CD4-positive, alpha-beta T cell treated with Interleukin-17A for 1 hour (primary cell): Measurements from ENCODE around the gene CAPS.
"Not testable (repeated sequence)": the region's sequence is repeated elsewhere in the genome, so short reads cannot be mapped to it uniquely, and the experiment has no call there.

Source experiments
- DNase-seq: peaks from one replicate; pipeline ENCODE4 v3.0.0-alpha.2; 2020

Gene CAPS

GRCh38 chr19:5959260-5960004, 45.4 kb downstream of the CAPS start:
- no peak for DNase-seq

DNA sequence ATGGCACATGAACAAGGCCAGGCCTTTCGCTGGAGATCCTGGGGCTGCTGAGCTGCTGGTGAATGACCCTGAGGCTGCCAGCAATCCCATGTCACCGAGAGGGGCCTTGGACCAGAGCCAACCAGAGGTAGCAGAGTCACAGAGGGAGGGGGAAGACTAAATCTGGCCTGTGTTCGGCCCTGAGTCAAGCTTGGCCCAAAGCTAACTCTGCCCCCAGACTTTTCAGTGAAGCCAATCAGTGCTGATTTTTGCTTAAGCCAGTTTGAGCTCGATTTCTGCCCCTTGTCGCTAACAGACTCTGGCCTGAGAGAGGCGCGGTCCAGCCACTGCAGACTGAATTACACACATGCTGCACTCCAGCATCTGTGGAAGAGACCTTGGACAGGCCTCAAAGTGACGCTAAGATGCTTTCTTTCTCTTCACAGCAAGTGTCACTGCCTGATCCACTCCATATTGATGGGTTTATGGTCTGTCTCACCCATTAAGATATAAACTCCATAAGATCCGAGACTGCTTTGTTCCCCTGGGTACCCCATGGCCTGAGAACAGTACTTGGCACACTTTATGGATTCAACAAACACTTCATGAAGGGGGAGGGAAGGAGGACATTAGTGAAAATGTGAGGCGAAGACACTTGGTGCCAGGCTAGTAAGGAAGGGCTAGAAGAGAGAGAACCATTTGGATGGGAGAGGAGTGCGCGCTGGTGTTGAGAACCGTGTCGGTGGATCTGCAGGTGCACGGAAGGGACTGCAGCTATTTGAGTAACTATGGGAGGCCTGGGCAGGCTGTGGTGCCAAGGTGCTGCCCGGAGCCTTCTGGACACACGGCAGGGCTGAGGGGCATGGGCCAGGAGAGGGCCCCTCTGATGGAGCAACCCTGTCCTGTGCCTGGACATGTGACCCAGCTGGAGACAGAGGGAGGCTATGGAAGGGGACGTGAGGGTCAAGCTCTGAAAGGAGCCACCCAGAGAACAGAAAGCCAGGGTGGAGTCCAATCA, 46.2 kb downstream of the CAPS start:
- DNase-seq = no peak

GRCh38 chr19:5961641-5961968, 47.6 kb downstream of the CAPS start:
- not testable (repeated sequence) for DNase-seq

DNA sequence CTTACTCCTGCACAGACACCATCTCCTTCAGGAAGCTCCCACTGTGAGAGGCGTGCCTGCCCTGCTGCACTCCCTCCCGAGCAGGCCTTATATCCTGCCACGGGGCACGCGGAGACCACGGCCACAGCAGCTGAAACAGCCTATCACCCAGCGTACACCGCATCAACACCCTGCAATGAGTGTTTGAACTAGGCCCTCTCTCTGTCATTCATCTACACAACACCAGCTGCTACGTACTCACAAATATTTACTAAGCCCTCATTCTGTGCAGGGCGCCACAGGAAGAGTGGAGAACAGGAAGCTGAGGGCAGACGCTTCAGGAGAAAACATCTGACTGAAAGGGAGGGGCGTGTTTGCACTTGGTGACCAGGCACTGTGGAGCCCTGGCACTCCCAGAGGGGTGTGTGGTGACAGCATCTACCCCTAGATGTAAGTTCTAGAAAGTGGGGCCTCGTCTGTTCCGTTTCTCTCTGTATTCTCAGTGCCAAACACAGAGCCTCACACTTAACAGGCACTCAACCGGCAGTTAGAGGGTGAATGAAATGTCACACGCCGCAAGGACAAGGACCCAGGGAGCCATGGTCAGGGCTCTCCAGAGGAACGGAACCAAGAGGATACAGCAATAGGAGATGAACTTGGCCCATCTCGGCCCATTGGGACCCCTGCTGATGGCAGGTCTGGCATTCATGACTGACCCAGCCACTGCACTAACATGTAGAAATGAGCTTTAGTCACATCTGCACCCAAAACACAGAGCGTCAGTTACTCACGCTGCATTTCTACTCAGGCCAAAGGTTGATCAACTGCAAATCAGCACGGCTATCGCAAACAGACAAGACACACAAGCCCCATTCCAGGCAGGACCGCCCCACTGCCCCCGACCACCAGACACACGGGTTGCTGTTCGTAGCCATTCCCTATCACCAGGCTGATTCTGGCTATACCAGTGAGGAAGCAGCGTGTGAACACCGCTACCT, 48.2 kb downstream of the CAPS start:
- peak; percentile 88 for DNase-seq

DNA sequence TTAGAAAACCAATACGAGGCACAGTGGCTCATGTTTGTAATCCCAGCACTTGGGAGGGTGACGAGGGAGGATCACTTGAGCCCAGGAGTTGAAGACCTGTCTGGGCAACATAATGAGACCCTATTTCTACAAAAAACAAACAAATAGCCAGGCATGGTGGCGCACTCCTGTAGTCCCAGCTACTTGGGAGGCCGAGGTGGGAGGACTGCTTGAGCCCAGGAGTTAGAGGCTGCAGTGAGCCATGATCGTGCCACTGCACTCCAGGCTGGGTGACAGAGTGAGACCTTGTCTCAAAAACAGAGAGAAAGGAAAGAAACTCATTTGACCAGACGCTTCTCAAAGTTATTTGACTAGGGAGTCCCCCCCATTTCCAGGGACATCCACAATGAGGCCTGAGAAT, 49.2 kb downstream of the CAPS start:
- DNase-seq = not testable (repeated sequence)

DNA sequence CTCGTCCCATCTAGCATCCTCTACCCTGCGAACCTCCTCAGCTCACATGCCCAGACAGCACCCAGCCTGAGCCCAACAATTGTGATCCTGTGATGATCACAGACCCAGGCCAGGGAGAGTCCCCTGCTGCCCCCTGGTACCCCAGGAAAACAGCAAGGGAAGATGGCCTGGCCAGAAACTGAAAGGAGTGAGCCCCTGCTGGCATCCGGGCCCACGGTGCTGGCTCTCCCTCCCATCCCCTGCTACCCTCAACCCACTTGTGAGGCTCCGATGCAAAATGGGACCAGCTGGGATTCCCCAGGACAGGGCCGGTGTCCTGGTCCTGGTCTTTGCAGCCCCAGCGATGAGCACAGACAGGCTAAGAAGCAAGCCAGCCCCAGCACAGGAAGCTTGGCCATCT, 49.8 kb downstream of the CAPS start:
- DNase-seq = no peak

- DNase-seq = no peak
Measured at GRCh38 chr19:5964816-5965565, 50.9 kb downstream of the CAPS start.
